WTC11 (cell line): ENCODE results near the gene CCDC150. TPM values are rescaled to one million over a fixed set of nuclear protein-coding genes. Genes with fewer than 3 reads are reported as not detected.

Source experiments
- ATAC-seq: fragments of 200-7000 bp; cut with Tn5 transposase; 2 replicates; pipeline ENCODE4 v1.10.0; 2021; ENCODE audit warnings: mild to moderate bottlenecking, moderate library complexity
- CTCF ChIA-PET: fragments of 300-600 bp; sonication (Branson Sonifier 250); formaldehyde crosslinking; loops from one replicate; lab custom pipeline; 2021; ENCODE audit warnings: antibody characterized with exemption; lab: Charles Lee
- POLR2A ChIA-PET: fragments of 350-600 bp; sonication (Branson Sonifier 250); formaldehyde crosslinking; loops from one replicate; lab custom pipeline; 2021; ENCODE audit warnings: antibody characterized with exemption; lab: Charles Lee
- DNase-seq: peaks from one replicate; pipeline ENCODE4 v3.0.0; 2021; ENCODE audit warnings: low spot score
- H3K27ac Mint-ChIP-seq: 2 replicates; pipeline ENCODE4 v1.8.0; 2021; ENCODE audit warnings: mixed read lengths
- H3K27me3 Mint-ChIP-seq: 2 replicates; pipeline ENCODE4 v1.8.0; 2021; ENCODE audit warnings: low read depth, mild to moderate bottlenecking, moderate library complexity, mixed read lengths
- H3K36me3 Mint-ChIP-seq: 2 replicates; pipeline ENCODE4 v1.8.0; 2021; ENCODE audit warnings: mixed read lengths
- H3K4me1 Mint-ChIP-seq: 2 replicates; pipeline ENCODE4 v1.8.0; 2022; ENCODE audit warnings: mixed read lengths
- H3K4me3 Mint-ChIP-seq: 2 replicates; pipeline ENCODE4 v1.8.0; 2021; ENCODE audit warnings: mild to moderate bottlenecking, moderate library complexity, mixed read lengths
- H3K9me3 Mint-ChIP-seq: 2 replicates; pipeline ENCODE4 v1.8.0; 2021; ENCODE audit warnings: mixed read lengths
- ATF3 ChIP-seq: sonication (generic); formaldehyde crosslinking; conservative IDR thresholded peaks from 2 replicates; pipeline ENCODE4 v1.8.1; 2022; ENCODE audit warnings: mild to moderate bottlenecking, missing genetic modification reagents
- E2F5 ChIP-seq: sonication (generic); formaldehyde crosslinking; IDR thresholded peaks from 2 replicates; pipeline ENCODE4 v1.8.1; 2022; ENCODE audit warnings: mild to moderate bottlenecking, moderate library complexity, missing genetic modification reagents
- ERG ChIP-seq: fragments of 250-450 bp; sonication (Bioruptor Pico); IDR thresholded peaks from 2 replicates; pipeline ENCODE4 v1.8.0; 2021; ENCODE audit warnings: mild to moderate bottlenecking
- FOXJ3 ChIP-seq: sonication (generic); formaldehyde crosslinking; IDR thresholded peaks from 2 replicates; pipeline ENCODE4 v1.9.0; 2021; ENCODE audit warnings: missing genetic modification reagents, mild to moderate bottlenecking, borderline replicate concordance
- FOXP1 ChIP-seq: sonication (generic); formaldehyde crosslinking; IDR thresholded peaks from 2 replicates; pipeline ENCODE4 v1.8.0; 2022; ENCODE audit warnings: missing genetic modification reagents, mild to moderate bottlenecking, moderate library complexity, borderline replicate concordance
- GRHL2 ChIP-seq: fragments of 250-450 bp; sonication (Bioruptor Pico); IDR thresholded peaks from 2 replicates; pipeline ENCODE4 v1.8.0; 2022; ENCODE audit warnings: mild to moderate bottlenecking, moderate library complexity; ENCODE audit not compliant: insufficient replicate concordance, severe bottlenecking
- MYBL2 ChIP-seq: sonication (generic); formaldehyde crosslinking; IDR thresholded peaks from 2 replicates; pipeline ENCODE4 v1.8.1; 2023; ENCODE audit warnings: mild to moderate bottlenecking, moderate library complexity, missing genetic modification reagents
- NFATC4 ChIP-seq: fragments of 250-450 bp; sonication (Bioruptor Pico); IDR thresholded peaks from 2 replicates; pipeline ENCODE4 v1.9.0; 2021; ENCODE audit warnings: mild to moderate bottlenecking
- NR1H2 ChIP-seq: sonication (generic); formaldehyde crosslinking; IDR thresholded peaks from 2 replicates; pipeline ENCODE4 v1.9.0; 2021; ENCODE audit warnings: mild to moderate bottlenecking, moderate library complexity, missing genetic modification reagents
- SOX15 ChIP-seq: fragments of 250-450 bp; sonication (Bioruptor Pico); IDR thresholded peaks from 2 replicates; pipeline ENCODE4 v1.9.0; 2021; ENCODE audit warnings: mild to moderate bottlenecking
- SP1 ChIP-seq: sonication (generic); formaldehyde crosslinking; conservative IDR thresholded peaks from 2 replicates; pipeline ENCODE4 v1.8.1; 2022; ENCODE audit warnings: missing genetic modification reagents
- TEAD1 ChIP-seq: sonication (generic); formaldehyde crosslinking; IDR thresholded peaks from 2 replicates; pipeline ENCODE4 v1.8.0; 2022; ENCODE audit warnings: mild to moderate bottlenecking, missing genetic modification reagents
- TEAD4 ChIP-seq: sonication (generic); formaldehyde crosslinking; IDR thresholded peaks from 2 replicates; pipeline ENCODE4 v1.8.0; 2022; ENCODE audit warnings: mild to moderate bottlenecking, missing genetic modification reagents
- ZNF138 ChIP-seq: sonication (generic); formaldehyde crosslinking; conservative IDR thresholded peaks from 2 replicates; pipeline ENCODE4 v1.8.1; 2022; ENCODE audit warnings: mild to moderate bottlenecking, moderate library complexity, missing genetic modification reagents
- ZNF232 ChIP-seq: sonication (generic); formaldehyde crosslinking; IDR thresholded peaks from 2 replicates; pipeline ENCODE4 v1.8.0; 2022; ENCODE audit warnings: mild to moderate bottlenecking, missing genetic modification reagents
- total RNA-seq: library from RNA; stranded (reverse); gene quantifications from 3 replicates; pipeline ENCODE4 v1.2.3, GENCODE V29; 2021
- TF ChIP-seq, protein P1 (sequence below): sonication (generic); formaldehyde crosslinking; IDR thresholded peaks from 2 replicates; pipeline ENCODE4 v1.8.1; 2023; ENCODE audit warnings: mild to moderate bottlenecking, missing genetic modification reagents, moderate library complexity
- TF ChIP-seq, protein P2 (sequence below): fragments of 250-450 bp; sonication (Bioruptor Pico); IDR thresholded peaks from 2 replicates; pipeline ENCODE4 v2.1.2; 2022; ENCODE audit warnings: mild to moderate bottlenecking, moderate library complexity
- TF ChIP-seq, protein P3 (sequence below): sonication (generic); formaldehyde crosslinking; IDR thresholded peaks from 2 replicates; pipeline ENCODE4 v1.8.1; 2023; ENCODE audit warnings: mild to moderate bottlenecking, missing genetic modification reagents
- TF ChIP-seq, protein P4 (sequence below): sonication (generic); formaldehyde crosslinking; IDR thresholded peaks from 2 replicates; pipeline ENCODE4 v1.8.0; 2022; ENCODE audit warnings: mild to moderate bottlenecking, missing genetic modification reagents

Gene CCDC150
- total RNA-seq, 1 experiment from 2014 or later, result 43.0 TPM

DNA sequence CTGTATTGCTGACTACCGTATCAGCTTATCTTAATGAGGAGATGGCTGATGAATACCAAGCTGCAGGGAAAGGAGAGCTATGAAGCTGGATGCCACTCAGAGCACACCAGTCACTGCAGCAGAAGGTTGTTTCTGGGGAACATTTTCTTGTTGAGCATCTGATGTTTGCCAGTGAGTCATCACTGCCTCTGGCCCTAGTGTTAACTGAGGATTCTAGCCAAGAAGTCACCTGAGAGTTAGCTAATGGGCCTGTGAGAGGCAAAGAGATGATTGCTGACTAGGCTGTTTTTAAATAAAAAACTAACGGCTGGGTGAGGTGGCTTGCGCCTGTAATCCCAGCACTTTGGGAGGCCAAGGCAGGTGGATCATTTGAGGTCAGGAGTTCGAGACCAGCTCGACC lies 37.9 kb downstream of the CCDC150 start (continued):
- TF ChIP-seq FOXJ3 (CRISPR knock-in tag), result no peak
- no peak for TF ChIP-seq NR1H2 (CRISPR knock-in tag)
- TF ChIP-seq, protein P1, sequence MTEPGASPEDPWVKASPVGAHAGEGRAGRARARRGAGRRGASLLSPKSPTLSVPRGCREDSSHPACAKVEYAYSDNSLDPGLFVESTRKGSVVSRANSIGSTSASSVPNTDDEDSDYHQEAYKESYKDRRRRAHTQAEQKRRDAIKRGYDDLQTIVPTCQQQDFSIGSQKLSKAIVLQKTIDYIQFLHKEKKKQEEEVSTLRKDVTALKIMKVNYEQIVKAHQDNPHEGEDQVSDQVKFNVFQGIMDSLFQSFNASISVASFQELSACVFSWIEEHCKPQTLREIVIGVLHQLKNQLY (CRISPR knock-in tag), result no peak
- TF ChIP-seq, protein P2, sequence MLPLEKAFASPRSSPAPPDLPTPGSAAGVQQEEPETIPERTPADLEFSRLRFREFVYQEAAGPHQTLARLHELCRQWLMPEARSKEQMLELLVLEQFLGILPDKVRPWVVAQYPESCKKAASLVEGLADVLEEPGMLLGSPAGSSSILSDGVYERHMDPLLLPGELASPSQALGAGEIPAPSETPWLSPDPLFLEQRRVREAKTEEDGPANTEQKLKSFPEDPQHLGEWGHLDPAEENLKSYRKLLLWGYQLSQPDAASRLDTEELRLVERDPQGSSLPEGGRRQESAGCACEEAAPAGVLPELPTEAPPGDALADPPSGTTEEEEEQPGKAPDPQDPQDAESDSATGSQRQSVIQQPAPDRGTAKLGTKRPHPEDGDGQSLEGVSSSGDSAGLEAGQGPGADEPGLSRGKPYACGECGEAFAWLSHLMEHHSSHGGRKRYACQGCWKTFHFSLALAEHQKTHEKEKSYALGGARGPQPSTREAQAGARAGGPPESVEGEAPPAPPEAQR, result no peak
- no peak for TF ChIP-seq TEAD1
- TF ChIP-seq GRHL2 (CRISPR knock-in tag), result no peak
- no peak for TF ChIP-seq FOXP1 (CRISPR knock-in tag)
- TF ChIP-seq E2F5 (CRISPR knock-in tag), result no peak
- TF ChIP-seq ZNF138 (CRISPR knock-in tag), result no peak
- TF ChIP-seq NFATC4 (CRISPR knock-in tag), result no peak
- TF ChIP-seq ERG (CRISPR knock-in tag), result no peak

DNA sequence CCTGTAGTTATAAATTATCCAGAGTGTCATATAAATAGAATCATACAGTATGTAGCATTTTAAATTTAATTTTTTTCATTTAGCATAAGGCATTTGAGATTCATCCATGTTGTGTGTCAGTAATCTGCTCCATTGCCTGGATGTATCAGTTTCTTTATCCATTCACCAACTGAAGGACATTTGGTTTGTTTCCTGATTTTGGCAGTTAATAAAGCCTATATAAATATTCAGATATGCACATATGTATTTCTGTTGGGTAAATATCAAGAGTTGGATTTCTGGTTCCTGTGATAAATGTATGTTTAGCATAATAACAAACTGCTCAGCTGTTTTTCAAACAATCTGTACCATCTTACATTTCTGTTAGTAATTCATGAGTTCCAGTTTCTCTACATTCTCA lies 39.9 kb downstream of the CCDC150 start:
- no peaks in the 10 kb centered on the region for H3K27me3 Mint-ChIP-seq
- no peak for DNase-seq
- TF ChIP-seq, protein P3, sequence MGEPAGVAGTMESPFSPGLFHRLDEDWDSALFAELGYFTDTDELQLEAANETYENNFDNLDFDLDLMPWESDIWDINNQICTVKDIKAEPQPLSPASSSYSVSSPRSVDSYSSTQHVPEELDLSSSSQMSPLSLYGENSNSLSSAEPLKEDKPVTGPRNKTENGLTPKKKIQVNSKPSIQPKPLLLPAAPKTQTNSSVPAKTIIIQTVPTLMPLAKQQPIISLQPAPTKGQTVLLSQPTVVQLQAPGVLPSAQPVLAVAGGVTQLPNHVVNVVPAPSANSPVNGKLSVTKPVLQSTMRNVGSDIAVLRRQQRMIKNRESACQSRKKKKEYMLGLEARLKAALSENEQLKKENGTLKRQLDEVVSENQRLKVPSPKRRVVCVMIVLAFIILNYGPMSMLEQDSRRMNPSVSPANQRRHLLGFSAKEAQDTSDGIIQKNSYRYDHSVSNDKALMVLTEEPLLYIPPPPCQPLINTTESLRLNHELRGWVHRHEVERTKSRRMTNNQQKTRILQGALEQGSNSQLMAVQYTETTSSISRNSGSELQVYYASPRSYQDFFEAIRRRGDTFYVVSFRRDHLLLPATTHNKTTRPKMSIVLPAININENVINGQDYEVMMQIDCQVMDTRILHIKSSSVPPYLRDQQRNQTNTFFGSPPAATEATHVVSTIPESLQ, result no peak
- TF ChIP-seq MYBL2 (CRISPR knock-in tag) (no peak), ERG (CRISPR knock-in tag) (no peak), ATF3 (CRISPR knock-in tag) (no peak), SOX15 (CRISPR knock-in tag) (no peak), SP1 (no peak), TEAD4 (CRISPR knock-in tag) (no peak), ZNF232 (CRISPR knock-in tag) (no peak)
- TF ChIP-seq, protein P4, sequence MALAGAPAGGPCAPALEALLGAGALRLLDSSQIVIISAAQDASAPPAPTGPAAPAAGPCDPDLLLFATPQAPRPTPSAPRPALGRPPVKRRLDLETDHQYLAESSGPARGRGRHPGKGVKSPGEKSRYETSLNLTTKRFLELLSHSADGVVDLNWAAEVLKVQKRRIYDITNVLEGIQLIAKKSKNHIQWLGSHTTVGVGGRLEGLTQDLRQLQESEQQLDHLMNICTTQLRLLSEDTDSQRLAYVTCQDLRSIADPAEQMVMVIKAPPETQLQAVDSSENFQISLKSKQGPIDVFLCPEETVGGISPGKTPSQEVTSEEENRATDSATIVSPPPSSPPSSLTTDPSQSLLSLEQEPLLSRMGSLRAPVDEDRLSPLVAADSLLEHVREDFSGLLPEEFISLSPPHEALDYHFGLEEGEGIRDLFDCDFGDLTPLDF (CRISPR knock-in tag), result no peak
- ChIA-PET POLR2A (no interaction called here), CTCF (no interaction called here)
- no peak overlapping the region for H3K4me3 Mint-ChIP-seq
- no peak for ATAC-seq
- peaks cover 13% of the 10 kb centered on the region for H3K9me3 Mint-ChIP-seq
- peaks cover 65% of the 10 kb centered on the region for H3K36me3 Mint-ChIP-seq
- H3K4me1 Mint-ChIP-seq, result no peaks in the 10 kb centered on the region
- H3K27ac Mint-ChIP-seq, result no peak overlapping the region
